Left kidney (tissue), 8 donors: ENCODE measurements around the gene TRH. TPM values are rescaled to one million over a fixed set of nuclear protein-coding genes. Genes with fewer than 3 reads are reported as not detected.

ENCODE experiments used
- DNase-seq: peaks from one replicate; pipeline ENCODE4 v3.0.0-alpha.2; 2013
- long read RNA-seq, 8 donors: transcript quantifications; one replicate each; lab custom pipeline, GENCODE V29; 2026
- polyA plus RNA-seq: library from polyadenylated mRNA; unstranded; fragments of 120-200 nt; gene quantifications from one replicate; pipeline ENCODE4 v1.2.1, GENCODE V29; 2013; ENCODE audit not compliant: insufficient read length

Gene TRH, protein sequence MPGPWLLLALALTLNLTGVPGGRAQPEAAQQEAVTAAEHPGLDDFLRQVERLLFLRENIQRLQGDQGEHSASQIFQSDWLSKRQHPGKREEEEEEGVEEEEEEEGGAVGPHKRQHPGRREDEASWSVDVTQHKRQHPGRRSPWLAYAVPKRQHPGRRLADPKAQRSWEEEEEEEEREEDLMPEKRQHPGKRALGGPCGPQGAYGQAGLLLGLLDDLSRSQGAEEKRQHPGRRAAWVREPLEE
- 0.12 TPM for polyA plus RNA-seq
- long read RNA-seq, donor 1, partial matches to known transcripts: 0 of 2 reads
- long read RNA-seq, donor 1, other reads (novel, unspliced or antisense): 0 of 2 reads
- long read RNA-seq, donor 2: 0 reads
- long read RNA-seq, donor 3: 0 reads
- long read RNA-seq, donor 4: 0 reads
- long read RNA-seq, donor 5, partial matches to known transcripts: 0 of 1 reads
- long read RNA-seq, donor 5, other reads (novel, unspliced or antisense): 0 of 1 reads
- long read RNA-seq, donor 6, partial matches to known transcripts: 0 of 1 reads
- long read RNA-seq, donor 6, other reads (novel, unspliced or antisense): 0 of 1 reads
- long read RNA-seq, donor 7: 0 reads
- long read RNA-seq, donor 8: 0 reads

DNA sequence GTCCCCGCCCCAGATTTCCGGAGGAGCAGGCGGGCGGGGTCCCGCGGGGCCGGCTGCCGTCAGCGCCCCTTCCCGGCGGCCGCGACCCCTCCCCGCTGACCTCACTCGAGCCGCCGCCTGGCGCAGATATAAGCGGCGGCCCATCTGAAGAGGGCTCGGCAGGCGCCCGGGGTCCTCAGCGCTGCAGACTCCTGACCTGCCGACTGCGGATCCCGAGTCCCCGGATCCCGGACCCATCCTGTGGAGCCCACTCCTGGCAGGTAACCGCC, at the start of gene TRH:
TSS of gene TRH (plus strand) at position 157 of the 269 bp plus-strand sequence. CDS start 1,097 bp downstream, outside the sequence.
- no peak for DNase-seq

DNA sequence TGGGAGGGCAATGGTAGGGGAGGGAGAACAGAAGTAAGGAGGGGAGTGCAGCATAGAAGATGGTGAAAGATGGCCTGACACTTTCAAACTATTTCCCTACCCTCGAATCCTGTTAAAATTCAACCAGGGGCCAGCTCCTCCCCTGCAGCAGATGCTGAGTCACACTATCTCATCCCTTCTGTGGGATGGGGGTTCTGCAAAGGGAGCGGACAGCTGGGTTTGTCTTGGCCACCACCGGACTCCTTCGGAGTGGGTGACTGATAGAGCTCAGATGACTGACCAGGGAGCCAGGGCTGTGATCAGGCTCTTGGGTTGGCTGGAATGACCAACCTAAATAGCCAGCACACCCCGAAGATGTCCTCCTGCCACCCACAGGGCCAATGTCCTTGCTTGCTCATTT, 47.4 kb upstream of the TRH start:
- DNase-seq: no peak

GRCh38 chr3:129929383-129929782, 45.1 kb upstream of the TRH start:
- DNase-seq: no peak

DNA sequence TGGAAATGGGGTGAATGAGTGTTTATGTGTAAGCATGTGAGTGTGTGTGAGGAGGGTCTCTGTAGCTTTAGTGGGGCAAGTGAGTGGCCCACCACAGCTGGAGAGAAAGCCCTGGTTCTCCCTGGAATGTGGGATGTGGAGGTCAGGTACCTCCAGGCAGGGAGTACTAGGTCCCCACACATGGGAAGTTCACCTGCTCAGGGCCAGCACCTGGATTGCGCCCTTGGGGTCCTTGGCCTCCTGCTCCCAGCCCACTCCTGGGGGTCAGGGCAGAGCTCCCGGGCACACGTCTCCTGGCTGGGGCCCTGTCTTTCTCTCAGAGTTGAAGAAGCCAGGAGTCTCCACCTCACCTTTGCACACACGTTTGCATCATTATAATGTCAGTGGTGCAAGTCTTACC, 41.0 kb upstream of the TRH start:
- DNase-seq: no peak

DNA sequence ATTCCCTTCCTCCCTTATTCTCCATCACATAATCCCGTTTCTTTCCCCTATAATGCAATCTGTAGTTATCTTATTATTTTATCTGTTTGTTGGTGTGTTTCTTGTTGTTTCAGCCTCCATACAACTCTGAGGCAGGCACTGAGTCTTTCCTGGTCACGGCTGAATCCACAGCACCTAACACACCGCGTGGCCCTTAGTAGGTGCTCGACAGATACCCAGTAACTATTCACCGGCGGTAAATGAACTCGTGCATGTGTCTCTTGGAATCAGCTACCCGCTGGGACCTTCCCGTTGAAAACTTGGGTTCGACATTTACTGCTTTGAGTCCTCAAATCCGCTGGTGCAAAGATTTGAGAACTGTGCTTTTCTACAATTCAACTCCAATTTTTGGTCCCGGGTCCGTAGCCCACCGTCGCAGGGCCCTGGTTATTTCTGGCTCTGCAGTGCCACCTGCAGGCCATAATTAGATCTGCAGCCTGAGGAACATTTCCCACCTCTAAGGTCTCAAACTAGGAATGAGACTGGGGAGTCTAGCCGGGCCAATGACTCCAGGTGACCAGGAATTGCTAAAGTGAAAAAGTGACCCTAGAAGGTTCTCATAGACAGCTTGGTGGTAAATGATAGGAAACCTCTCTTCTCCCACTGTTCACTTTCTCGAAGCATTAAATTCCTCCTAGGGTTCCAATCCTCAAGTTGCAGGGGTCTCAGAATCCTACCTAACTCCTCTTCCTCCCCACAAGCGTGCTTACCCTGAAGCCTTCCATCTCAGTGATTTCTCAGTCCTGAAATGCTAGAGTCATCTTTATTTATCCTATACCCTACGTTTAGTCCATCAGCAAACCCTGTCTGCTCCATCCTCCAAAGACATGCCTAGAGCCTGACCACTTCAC, 40.0 kb upstream of the TRH start:
- no peak for DNase-seq

GRCh38 chr3:129936757-129937156, 37.8 kb upstream of the TRH start:
- DNase-seq: no peak

DNA sequence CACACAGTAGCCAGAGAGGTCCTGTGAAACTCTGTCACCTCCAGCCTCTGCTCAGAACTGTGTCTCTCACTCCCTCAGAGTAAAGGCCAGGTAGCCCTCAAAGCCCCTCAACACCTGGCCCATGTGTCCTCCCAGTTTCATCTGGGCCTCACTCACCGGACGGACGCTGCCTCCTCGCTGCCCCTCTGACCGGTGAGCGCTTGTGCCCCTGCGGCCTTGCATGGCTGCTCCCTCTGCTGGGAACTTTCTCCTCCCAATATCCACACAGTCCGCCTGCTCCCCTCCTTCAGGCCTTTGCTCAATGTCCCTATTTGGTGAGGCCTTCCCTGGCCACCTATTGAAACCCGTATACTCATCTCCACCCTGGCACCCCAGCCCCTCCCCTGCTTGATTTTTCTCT, 36.8 kb upstream of the TRH start:
- DNase-seq: no peak

DNA sequence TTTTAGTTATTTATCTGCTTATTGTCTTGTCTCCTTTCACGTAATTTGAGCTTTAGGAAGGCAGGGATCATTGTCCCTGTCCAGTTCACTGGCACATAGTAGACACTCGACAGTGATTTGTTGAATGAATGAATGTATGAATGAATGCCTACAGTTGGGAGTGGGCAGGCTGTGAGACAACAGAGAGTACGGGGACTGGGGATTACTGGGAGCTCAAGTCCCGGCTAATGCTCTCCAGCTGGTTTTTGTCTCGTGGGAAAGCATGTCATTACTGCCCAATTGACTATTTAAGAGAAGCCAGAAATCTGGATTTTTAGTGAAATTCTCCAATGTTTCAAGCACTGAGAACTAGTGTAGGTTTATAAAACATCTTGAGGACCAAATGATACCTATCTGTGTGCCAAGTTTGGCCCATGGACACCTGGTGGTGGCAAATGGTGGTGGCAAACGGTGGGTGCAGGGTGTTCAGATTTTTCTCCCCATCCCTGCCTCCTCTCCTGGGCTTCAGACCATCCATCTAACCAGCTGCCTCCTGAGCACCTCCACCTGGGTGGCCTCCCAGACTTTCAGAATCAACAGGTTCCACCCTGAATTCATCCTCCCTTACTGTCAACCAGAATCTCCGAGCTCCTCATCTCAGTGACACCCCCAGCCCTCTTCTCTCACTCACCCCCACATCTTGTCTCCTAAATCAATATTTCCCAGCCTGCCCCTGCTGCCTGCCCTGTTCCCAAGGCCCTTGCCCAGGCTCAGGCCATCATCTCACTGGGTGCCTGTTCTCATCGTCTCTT, 36.2 kb upstream of the TRH start:
- no peak for DNase-seq

- DNase-seq: no peak
These were observed 34.4 kb upstream of the TRH start for GRCh38 chr3:129940086-129940485.

GRCh38 chr3:129942296-129942695, 32.2 kb upstream of the TRH start:
- peak; percentile 64 for DNase-seq

GRCh38 chr3:129943020-129943419, 31.5 kb upstream of the TRH start:
- DNase-seq: no peak

DNA sequence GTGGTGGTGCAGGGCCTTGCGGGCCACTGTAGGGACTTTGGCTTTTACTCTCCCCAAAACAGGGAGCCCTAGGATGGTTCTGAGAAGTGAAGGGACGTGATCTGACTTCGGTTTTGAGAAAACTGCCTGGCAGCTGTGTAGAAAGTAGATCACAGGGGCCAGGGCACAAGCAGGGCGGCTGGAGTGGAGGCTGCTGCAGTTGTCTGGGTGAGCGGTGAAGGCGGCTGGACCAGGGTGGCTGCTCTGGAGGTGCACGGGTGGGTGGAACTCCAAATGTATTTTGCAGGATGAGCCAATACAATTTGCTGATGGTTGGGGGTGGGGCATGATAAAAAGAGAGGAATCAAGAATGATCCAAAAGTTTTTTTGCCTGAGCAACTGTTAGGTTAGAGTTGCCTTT, 29.8 kb upstream of the TRH start:
- DNase-seq: no peak

DNA sequence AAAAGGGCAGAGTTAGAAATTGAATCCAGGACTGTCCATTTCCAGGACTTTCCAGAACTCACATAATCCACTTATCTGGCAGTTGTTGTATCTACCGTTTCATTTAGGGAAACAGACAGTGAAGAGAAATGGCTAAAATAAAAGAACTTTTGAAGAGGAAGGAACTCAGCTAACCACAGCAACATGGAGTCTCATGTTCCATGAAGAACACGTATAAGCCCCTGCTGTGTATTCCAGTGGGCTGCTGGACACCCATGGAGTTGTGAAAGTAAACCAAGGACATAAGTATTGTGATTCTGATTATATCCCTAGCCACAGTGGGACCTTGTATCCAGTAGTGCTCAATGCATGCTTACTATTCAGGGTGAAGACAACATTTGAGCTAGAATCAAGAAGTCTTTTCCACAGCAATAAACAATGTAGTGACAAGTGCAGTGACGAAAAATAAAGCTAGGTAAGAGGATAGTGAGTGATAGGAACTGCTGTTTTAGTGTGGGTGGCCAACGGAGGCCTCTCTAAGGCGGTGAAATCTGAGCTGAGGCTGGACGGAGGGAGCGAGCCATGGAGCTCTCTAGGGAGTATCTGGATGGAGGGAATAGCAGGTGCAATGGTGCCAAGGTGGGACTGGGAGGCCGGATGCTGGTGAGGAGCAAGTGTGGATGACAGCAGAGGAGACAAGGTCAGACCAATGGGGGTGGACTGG, 26.8 kb upstream of the TRH start:
- DNase-seq: no peak

DNA sequence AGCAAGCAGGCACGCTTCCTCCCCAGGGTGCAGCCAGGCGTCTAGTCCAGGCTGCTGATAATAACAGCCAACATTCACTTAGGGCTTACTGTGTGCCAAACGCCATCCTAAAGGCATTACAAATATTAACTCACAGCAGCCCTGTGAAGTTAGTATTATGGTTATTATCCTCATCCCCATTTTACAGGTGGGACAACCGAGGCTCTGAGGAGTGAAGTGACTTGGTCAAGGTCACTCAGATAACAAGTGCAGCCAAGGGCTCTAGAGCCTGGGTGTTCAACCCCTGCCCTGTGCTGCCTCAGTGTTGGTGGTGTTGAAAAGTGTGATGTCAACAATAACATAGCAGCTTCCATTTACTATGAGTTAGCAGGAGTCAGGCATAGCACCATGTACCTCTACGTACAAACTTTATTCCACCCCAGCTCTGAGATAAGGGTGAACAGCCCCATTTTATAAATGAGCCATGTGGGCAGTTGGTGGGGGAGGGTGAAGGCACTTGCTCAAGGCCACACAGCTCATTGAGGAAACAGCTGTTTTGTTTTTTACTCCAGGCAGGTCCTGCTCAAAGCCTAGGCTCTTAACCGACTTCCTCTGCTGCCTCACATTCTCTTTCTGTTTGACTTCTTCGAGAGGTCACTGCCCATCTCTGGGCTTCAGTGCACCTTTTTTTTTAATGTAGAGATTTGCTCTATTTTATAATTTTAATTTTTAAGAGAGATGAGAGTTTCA, 24.0 kb upstream of the TRH start:
- DNase-seq: no peak

- DNase-seq: no peak
These were observed 21.8 kb upstream of the TRH start for GRCh38 chr3:129952556-129953355.

GRCh38 chr3:129953621-129954020, 20.9 kb upstream of the TRH start:
- DNase-seq: no peak

DNA sequence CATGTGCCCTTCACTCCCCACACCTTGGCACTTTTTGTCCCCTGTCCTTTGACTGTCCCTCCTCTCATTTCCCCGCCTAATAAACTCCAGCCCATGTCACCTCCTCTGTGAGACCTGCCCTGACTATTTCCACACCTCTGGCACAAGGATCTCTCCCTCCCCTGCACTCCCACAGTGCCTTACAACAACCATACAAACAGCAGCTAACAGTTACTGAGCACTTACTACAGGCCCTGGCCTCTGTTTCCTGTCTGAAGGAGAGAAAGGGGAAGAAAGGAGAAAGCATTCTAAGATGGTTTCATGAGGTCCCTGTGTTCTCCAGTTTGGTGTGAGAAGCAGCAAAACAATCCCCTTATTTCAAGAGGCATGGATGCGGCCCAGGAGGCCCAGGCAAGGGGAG, 20.0 kb upstream of the TRH start:
- no peak for DNase-seq

- no peak for DNase-seq
These were observed 17.6 kb upstream of the TRH start for GRCh38 chr3:129956936-129957335.

GRCh38 chr3:129958755-129959154, 15.8 kb upstream of the TRH start:
- no peak for DNase-seq

GRCh38 chr3:129961141-129961541, 13.4 kb upstream of the TRH start:
- no peak for DNase-seq
